AG04449 (cell line): ENCODE data around the gene ING5.

Source experiments
- CTCF ChIA-PET: fragments of 350-600 bp; formaldehyde crosslinking; extraction: SDS; loops from one replicate; lab custom pipeline; 2021; ENCODE audit warnings: antibody characterized with exemption; lab: Yijun Ruan, JAX
- POLR2A ChIA-PET: fragments of 400-600, 350-600 bp; formaldehyde crosslinking; extraction: SDS; loops from one replicate; lab custom pipeline; 2020; ENCODE audit warnings: antibody characterized with exemption, inconsistent platforms; lab: Yijun Ruan, JAX
- DNase-seq: peaks from one replicate; pipeline ENCODE4 v3.0.0-alpha.2; 2010; ENCODE audit warnings: low read depth, low spot score
- H3K4me3 ChIP-seq: 2 replicates; pipeline ENCODE4 v1.5.1; 2011; ENCODE audit warnings: low read depth, mild to moderate bottlenecking, control low read depth, low read length
- TF ChIP-seq, protein P1 (sequence below): IDR thresholded peaks from one replicate; pipeline ENCODE4 v1.5.1; 2011; ENCODE audit warnings: mild to moderate bottlenecking, moderate library complexity, low read length, control low read depth, inconsistent platforms; ENCODE audit not compliant: insufficient read depth; ENCODE audit errors: missing control alignments

ING5 gene

DNA sequence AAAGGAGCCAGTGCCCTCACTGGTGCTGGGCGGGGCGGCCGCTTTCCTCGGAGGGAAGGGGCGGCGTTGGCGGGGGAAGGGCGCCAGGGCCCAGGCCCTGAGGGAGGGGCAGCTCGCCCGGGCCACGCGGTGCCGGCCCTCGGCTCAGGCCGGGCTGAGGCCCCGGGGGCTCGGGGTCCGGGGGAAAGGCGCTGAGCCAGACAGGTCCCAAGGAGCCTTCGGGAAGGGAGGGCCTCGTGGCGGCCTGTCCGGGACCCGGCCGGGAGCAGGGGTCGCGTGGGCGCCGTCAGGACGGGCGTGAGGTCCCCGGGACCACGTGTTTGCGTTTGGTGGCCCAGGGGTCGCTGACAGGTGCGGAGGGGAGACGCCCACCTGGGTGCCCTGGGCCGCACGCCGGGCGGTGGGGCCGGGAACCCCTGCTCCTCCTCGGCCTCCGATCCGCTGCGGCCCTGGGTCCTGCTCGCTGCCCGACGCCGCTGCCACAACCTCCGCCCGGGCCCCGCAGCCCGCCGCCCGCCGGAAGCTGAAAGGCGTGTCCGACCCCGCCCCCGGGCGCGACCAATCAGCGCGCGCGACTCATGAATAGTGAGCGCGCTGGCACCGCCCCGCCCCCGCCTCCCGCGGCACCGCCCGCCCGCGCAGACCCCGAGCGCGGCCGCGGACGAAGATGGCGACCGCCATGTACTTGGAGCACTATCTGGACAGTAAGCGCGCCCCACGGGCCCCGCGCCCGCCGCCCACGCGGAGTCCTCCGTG is at the start of gene ING5:
TSS of gene ING5 (plus strand) at position 641 of the 756 bp plus-strand sequence. CDS start at position 668, 27 bp downstream.
- ChIA-PET POLR2A (interaction anchor here (0.6 to 2.1 kb wide), 7 partner anchors 9 to 174 kb away, joined by 3 to 10 read pairs (median 6); partner anchors contain the start of genes D2HGDH and DTYMK), CTCF (interaction anchor here (0.9 to 2.4 kb wide), 4 partner anchors 13 to 177 kb away, joined by 3 to 10 read pairs (median 5); no protein-coding TSS in a partner anchor)
- peak within 1 kb of the TSS; percentile 83 for H3K4me3 ChIP-seq
- DNase-seq = peak; percentile 9
- TF ChIP-seq, protein P1, sequence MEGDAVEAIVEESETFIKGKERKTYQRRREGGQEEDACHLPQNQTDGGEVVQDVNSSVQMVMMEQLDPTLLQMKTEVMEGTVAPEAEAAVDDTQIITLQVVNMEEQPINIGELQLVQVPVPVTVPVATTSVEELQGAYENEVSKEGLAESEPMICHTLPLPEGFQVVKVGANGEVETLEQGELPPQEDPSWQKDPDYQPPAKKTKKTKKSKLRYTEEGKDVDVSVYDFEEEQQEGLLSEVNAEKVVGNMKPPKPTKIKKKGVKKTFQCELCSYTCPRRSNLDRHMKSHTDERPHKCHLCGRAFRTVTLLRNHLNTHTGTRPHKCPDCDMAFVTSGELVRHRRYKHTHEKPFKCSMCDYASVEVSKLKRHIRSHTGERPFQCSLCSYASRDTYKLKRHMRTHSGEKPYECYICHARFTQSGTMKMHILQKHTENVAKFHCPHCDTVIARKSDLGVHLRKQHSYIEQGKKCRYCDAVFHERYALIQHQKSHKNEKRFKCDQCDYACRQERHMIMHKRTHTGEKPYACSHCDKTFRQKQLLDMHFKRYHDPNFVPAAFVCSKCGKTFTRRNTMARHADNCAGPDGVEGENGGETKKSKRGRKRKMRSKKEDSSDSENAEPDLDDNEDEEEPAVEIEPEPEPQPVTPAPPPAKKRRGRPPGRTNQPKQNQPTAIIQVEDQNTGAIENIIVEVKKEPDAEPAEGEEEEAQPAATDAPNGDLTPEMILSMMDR = no peak

- H3K4me3 ChIP-seq = no peak overlapping the region
- TF ChIP-seq, protein P1 = no peak
- CTCF ChIA-PET = interaction anchor here (1.1 kb wide), 1 partner anchor 7 kb away, joined by 3 read pairs; no protein-coding TSS in a partner anchor
- no peak for DNase-seq
- POLR2A ChIA-PET = no interaction called here
Measured at GRCh38 chr2:241652142-241652541, 49.7 kb upstream of the ING5 start.

GRCh38 chr2:241652722-241653121 is 49.1 kb upstream of the ING5 start:
- TF ChIP-seq, protein P1 = no peak
- CTCF ChIA-PET = no interaction called here
- POLR2A ChIA-PET = no interaction called here
- DNase-seq = no peak
- no peak overlapping the region for H3K4me3 ChIP-seq

DNA sequence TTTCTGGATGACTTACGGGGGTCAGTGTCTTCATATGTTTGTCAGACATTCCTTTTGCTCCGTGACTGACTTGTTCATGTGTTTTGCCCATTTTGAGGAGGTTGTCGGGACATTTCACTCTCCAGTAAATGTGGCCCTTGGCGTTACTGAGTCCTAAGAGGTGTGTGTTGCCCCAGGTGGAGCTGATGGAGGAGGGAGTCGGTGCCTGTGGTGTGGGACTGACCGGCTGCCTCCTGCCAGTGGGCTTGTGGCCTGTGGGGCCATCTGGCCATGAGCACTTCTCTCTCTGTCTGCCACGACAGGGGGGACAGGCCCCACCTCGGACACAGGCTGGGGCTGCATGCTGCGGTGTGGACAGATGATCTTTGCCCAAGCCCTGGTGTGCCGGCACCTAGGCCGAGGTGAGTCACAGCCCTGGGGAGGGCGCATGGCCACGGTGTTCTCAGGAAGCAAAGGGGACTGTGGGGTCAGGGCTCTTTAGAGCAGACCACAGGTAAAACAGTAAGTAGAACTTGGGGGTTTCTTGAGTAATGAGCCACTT is 48.6 kb upstream of the ING5 start:
- TF ChIP-seq, protein P1 = no peak
- POLR2A ChIA-PET = no interaction called here
- DNase-seq = no peak
- CTCF ChIA-PET = interaction anchor here (1.4 kb wide), 1 partner anchor 15 kb away, joined by 3 read pairs; the partner anchor contains the start of gene ATG4B
- H3K4me3 ChIP-seq = no peak overlapping the region

GRCh38 chr2:241654551-241654950 is 47.3 kb upstream of the ING5 start:
- no peak for DNase-seq
- CTCF ChIA-PET = interaction anchor here (1.4 kb wide), 1 partner anchor 17 kb away, joined by 3 read pairs; the partner anchor contains the start of gene ATG4B
- H3K4me3 ChIP-seq = no peak overlapping the region
- TF ChIP-seq, protein P1 = no peak
- POLR2A ChIA-PET = no interaction called here
